Common myeloid progenitor, CD34-positive (primary cell): Measurements from ENCODE around the gene TATDN2.
A peak's percentile ranks its signal among the peaks of the same experiment; 100 is the strongest.

Source experiments
- CTCF ChIA-PET: fragments of 350-600 bp; sonication (Branson Sonifier 250); formaldehyde crosslinking; loops from one replicate; lab custom pipeline; 2021; ENCODE audit warnings: antibody characterized with exemption; lab: Charles Lee
- POLR2A ChIA-PET: fragments of 350-600 bp; sonication (Branson Sonifier 250); formaldehyde crosslinking; loops from one replicate; lab custom pipeline; 2021; ENCODE audit warnings: antibody characterized with exemption; lab: Charles Lee
- DNase-seq, 3 donors: peaks; one replicate each; pipeline versions ENCODE4 v3.0.0 to v3.0.0-alpha.2; 2013
- H3K27ac ChIP-seq, 2 experiments: 1 replicate in 1 of 2; 2 replicates in 1 of 2; pipeline ENCODE4 v1.7.0; 2013; ENCODE audit warnings: inconsistent platforms in 2 of 2, low read length in 2 of 2, mild to moderate bottlenecking in 2 of 2, low read depth in 1 of 2, moderate library complexity in 1 of 2; ENCODE audit not compliant: severe bottlenecking in 2 of 2, insufficient read depth in 1 of 2, poor library complexity in 1 of 2
- H3K27me3 ChIP-seq, 5 experiments: replicated peaks in 2 of 5; 1 replicate in 3 of 5; 2 replicates in 2 of 5; pipeline versions ENCODE4 v1.6.1 to v1.7.0; 2013; ENCODE audit warnings: low read length in 4 of 5, mild to moderate bottlenecking in 2 of 5, moderate library complexity in 2 of 5, inconsistent platforms in 1 of 5; ENCODE audit not compliant: insufficient read depth in 5 of 5, control insufficient read depth in 4 of 5
- H3K36me3 ChIP-seq, 4 experiments: 1 replicate in 2 of 4; 2 replicates in 2 of 4; pipeline versions ENCODE4 v1.6.1 to v1.7.0; 2013; ENCODE audit warnings: low read length in 3 of 4, control low read depth in 1 of 4, mild to moderate bottlenecking in 1 of 4; ENCODE audit not compliant: control insufficient read depth in 4 of 4, insufficient read depth in 4 of 4
- H3K4me1 ChIP-seq, 4 experiments: 1 replicate in 3 of 4; 2 replicates in 1 of 4; pipeline versions ENCODE4 v1.6.1 to v1.7.1; 2013; ENCODE audit warnings: low read length in 3 of 4, mild to moderate bottlenecking in 3 of 4, control low read depth in 1 of 4, inconsistent platforms in 1 of 4, moderate library complexity in 1 of 4; ENCODE audit not compliant: control insufficient read depth in 4 of 4, insufficient read depth in 4 of 4; ENCODE audit errors: control extremely low read depth in 1 of 4
- H3K4me3 ChIP-seq, 7 experiments: 1 replicate in 4 of 7; 2 replicates in 3 of 7; pipeline versions ENCODE4 v1.5.1 to v1.7.0; 2013; ENCODE audit warnings: mild to moderate bottlenecking in 7 of 7, low read length in 6 of 7, moderate library complexity in 6 of 7, inconsistent platforms in 2 of 7, low read depth in 2 of 7, control low read depth in 1 of 7; ENCODE audit not compliant: insufficient read depth in 4 of 7, control insufficient read depth in 1 of 7; ENCODE audit errors: extremely low read depth in 1 of 7
- H3K9me3 ChIP-seq, 5 experiments: 1 replicate in 4 of 5; 2 replicates in 1 of 5; pipeline versions ENCODE4 v1.6.1 to v1.7.1; 2013; ENCODE audit warnings: low read length in 4 of 5, mild to moderate bottlenecking in 2 of 5, inconsistent platforms in 1 of 5, low read depth in 1 of 5, moderate library complexity in 1 of 5; ENCODE audit not compliant: control insufficient read depth in 4 of 5, insufficient read depth in 2 of 5; ENCODE audit errors: control extremely low read depth in 1 of 5
- WGBS: methylation state at CpG from one replicate; pipeline ENCODE4 v1.1.5; 2013; ENCODE audit not compliant: insufficient coverage; 5-methylcytosine and 5-hydroxymethylcytosine counted together

The TATDN2 gene

GRCh38 chr3:10255835-10256234 lies 7.6 kb downstream of the TATDN2 start:
- ChIA-PET CTCF (interaction anchor here (0.8 to 2.9 kb wide), 4 partner anchors 7 to 31 kb away, joined by 3 to 19 read pairs (median 4); no protein-coding TSS in a partner anchor), POLR2A (no interaction called here)
- Histone ChIP-seq H3K4me3 (no peak overlapping the region), H3K4me1 (peaks cover 0 to 4% (median 1%) of the 10 kb centered on the region in 4 experiments), H3K27me3 (no peaks in the 10 kb centered on the region), H3K27ac (no peak overlapping the region), H3K9me3 (no peaks in the 10 kb centered on the region), H3K36me3 (peaks cover 16 to 67% (median 38%) of the 10 kb centered on the region in 4 experiments)
- WGBS: 96% methylated on average over 4 of the region's 7 CpGs
- no peak for DNase-seq

- ChIA-PET CTCF (interaction anchor here (1.6 to 1.8 kb wide), 2 partner anchors 10 to 24 kb away, joined by 4 to 7 read pairs; no protein-coding TSS in a partner anchor), POLR2A (interaction anchor here (0.7 kb wide), 1 partner anchor 315 kb away, joined by 4 read pairs; no protein-coding TSS in a partner anchor)
- no peaks in the 10 kb centered on the region for H3K4me1 ChIP-seq
- peaks cover 25 to 63% (median 42%) of the 10 kb centered on the region in 4 experiments for H3K36me3 ChIP-seq
- DNase-seq: no peak
- H3K9me3 ChIP-seq: no peaks in the 10 kb centered on the region
- whole genome bisulfite sequencing: 96% methylated on average over 7 of the region's 7 CpGs
- no peak overlapping the region for H3K27ac ChIP-seq
- H3K4me3 ChIP-seq: no peak overlapping the region
- no peaks in the 10 kb centered on the region for H3K27me3 ChIP-seq
Measured at GRCh38 chr3:10259036-10259435, 10.8 kb downstream of the TATDN2 start.

GRCh38 chr3:10259798-10260197 lies 11.5 kb downstream of the TATDN2 start:
- WGBS: 98% methylated on average over 4 of the region's 4 CpGs
- DNase-seq: no peak
- no peaks in the 10 kb centered on the region for H3K27me3 ChIP-seq
- ChIA-PET CTCF (no interaction called here), POLR2A (no interaction called here)
- H3K4me3 ChIP-seq: no peak overlapping the region
- H3K4me1 ChIP-seq: no peaks in the 10 kb centered on the region
- H3K36me3 ChIP-seq: peaks cover 25 to 58% (median 41%) of the 10 kb centered on the region in 4 experiments
- no peaks in the 10 kb centered on the region for H3K9me3 ChIP-seq
- no peak overlapping the region for H3K27ac ChIP-seq

- Histone ChIP-seq H3K36me3 (peaks cover 25 to 55% (median 41%) of the 10 kb centered on the region in 4 experiments), H3K4me1 (no peaks in the 10 kb centered on the region), H3K27me3 (no peaks in the 10 kb centered on the region), H3K27ac (no peak overlapping the region), H3K4me3 (no peak overlapping the region), H3K9me3 (no peaks in the 10 kb centered on the region)
- ChIA-PET POLR2A (no interaction called here), CTCF (interaction anchor here (0.8 to 1.5 kb wide), 2 partner anchors 13 to 27 kb away, joined by 3 to 8 read pairs; no protein-coding TSS in a partner anchor)
- 97% methylated on average over 6 of the region's 6 CpGs for WGBS
- no peak for DNase-seq
Measured at GRCh38 chr3:10260211-10260701, 12.0 kb downstream of the TATDN2 start.

- Histone ChIP-seq H3K27ac (no peak overlapping the region), H3K27me3 (no peaks in the 10 kb centered on the region), H3K4me3 (no peak overlapping the region), H3K9me3 (no peaks in the 10 kb centered on the region), H3K4me1 (no peaks in the 10 kb centered on the region), H3K36me3 (peaks cover 21 to 53% (median 42%) of the 10 kb centered on the region in 4 experiments)
- 96% methylated on average over 4 of the region's 4 CpGs for WGBS
- no peak for DNase-seq
- CTCF ChIA-PET: interaction anchor here (1.2 to 3.2 kb wide), 5 partner anchors 8 to 67 kb away, joined by 3 to 19 read pairs (median 8); no protein-coding TSS in a partner anchor
- POLR2A ChIA-PET: interaction anchor here (0.6 kb wide), 1 partner anchor 406 kb away, joined by 3 read pairs; no protein-coding TSS in a partner anchor
Measured at GRCh38 chr3:10262027-10262426, 13.8 kb downstream of the TATDN2 start.

- WGBS: 92% methylated on average over 8 of the region's 12 CpGs
- no peaks in the 10 kb centered on the region for H3K9me3 ChIP-seq
- ChIA-PET POLR2A (interaction anchor here (0.6 to 0.9 kb wide), 2 partner anchors 8 to 78 kb away, joined by 3 to 4 read pairs; no protein-coding TSS in a partner anchor), CTCF (interaction anchor here (0.7 to 3.2 kb wide), 14 partner anchors 9 to 530 kb away, joined by 3 to 19 read pairs (median 4); no protein-coding TSS in a partner anchor)
- peaks cover 0 to 8% (median 1%) of the 10 kb centered on the region in 4 experiments for H3K4me1 ChIP-seq
- peak; percentile 27 to 60 (median 56) for DNase-seq
- no peak overlapping the region for H3K4me3 ChIP-seq
- peaks cover 21 to 68% (median 45%) of the 10 kb centered on the region in 4 experiments for H3K36me3 ChIP-seq
- no peak overlapping the region for H3K27ac ChIP-seq
- no peaks in the 10 kb centered on the region for H3K27me3 ChIP-seq
Measured at GRCh38 chr3:10263646-10264363, 15.5 kb downstream of the TATDN2 start.
